MM.1S (cell line): Measurements from ENCODE around the gene MAP3K2.

Experiments
- CTCF ChIP-seq: fragments of 300-600 bp; sonication (generic); IDR thresholded peaks from 2 replicates; pipeline ENCODE4 v1.5.1; 2016; ENCODE audit warnings: antibody characterized with exemption, low read length, mixed read lengths
- EZH2 ChIP-seq: fragments of 300-600 bp; sonication (generic); optimal IDR thresholded peaks from 2 replicates; pipeline ENCODE3; 2017; ENCODE audit warnings: low read depth, mild to moderate bottlenecking, antibody characterized with exemption, low read length, mixed read lengths
- EZH2phosphoT487 ChIP-seq: fragments of 300-600 bp; sonication (generic); IDR thresholded peaks from 2 replicates; pipeline ENCODE4 v1.6.1; 2018; ENCODE audit warnings: antibody characterized with exemption, low read length

GRCh38 chr2:127388423-127389164 is 819 bp upstream of the MAP3K2 start:
- TF ChIP-seq EZH2 (no peak), CTCF (no peak), EZH2phosphoT487 (no peak)
